SK-N-SH (cell line): ENCODE data around the gene KCNK15.

Source experiments
- CTCF ChIP-seq: fragments of 200-600 bp; sonication (generic); IDR thresholded peaks from 2 replicates; pipeline ENCODE4 v1.6.1; 2017; ENCODE audit warnings: antibody characterized with exemption, mild to moderate bottlenecking, moderate library complexity
- GABPA ChIP-seq: IDR thresholded peaks from 2 replicates; pipeline ENCODE4 v1.4.0; 2012; ENCODE audit warnings: low read depth, mild to moderate bottlenecking
- MXI1 ChIP-seq: IDR thresholded peaks from 2 replicates; pipeline ENCODE4 v1.6.1; 2012; ENCODE audit warnings: mild to moderate bottlenecking, low read depth, low read length, improper control_type of control experiment
- TF ChIP-seq, protein P1 (sequence below): IDR thresholded peaks from 2 replicates; pipeline ENCODE4 v1.4.0; 2012; ENCODE audit warnings: low read depth

DNA sequence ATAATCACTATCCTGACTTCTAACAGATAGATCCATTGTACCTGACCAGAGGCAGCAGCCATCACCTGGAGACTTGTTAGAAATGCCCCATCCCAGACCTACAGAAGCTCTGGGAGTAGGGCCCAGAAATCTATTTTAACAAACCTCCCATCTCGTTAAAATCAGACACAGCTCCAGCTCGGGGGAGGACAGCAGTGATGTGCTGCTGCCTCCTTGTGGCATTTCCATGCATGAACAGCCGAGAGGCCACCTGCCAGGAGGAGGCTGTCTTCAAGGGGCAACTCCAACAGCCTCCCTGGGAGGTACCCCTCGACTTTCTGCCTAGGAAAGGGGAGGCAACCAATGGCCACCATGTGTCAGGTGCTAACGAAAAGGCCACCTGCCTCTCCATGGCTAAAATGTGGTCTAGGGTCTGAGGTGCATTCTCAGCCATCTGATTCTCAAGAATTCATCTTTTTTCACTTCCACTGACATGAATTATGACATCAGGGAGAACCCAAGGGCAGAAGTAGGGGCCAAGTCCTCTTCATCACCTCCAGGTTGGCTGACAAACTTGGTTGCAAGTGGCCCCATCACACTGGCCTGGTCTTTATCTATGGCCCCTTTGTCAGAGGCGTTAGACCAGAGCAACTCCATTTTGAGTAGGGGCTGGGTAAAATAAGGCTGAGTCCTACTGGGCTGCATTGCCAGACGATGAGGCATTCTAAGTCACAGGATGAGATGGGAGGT lies 12.2 kb upstream of the KCNK15 start:
- TF ChIP-seq GABPA = no peak
- TF ChIP-seq CTCF = peak; percentile 95
- TF ChIP-seq, protein P1, sequence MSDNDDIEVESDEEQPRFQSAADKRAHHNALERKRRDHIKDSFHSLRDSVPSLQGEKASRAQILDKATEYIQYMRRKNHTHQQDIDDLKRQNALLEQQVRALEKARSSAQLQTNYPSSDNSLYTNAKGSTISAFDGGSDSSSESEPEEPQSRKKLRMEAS = no peak
- no peak for TF ChIP-seq MXI1
